HTERT RPE-1 (cell line): Measurements from ENCODE around the gene MRNIP.

Experiments
- in situ Hi-C: fragments of 300-500 bp; cut with MboI; formaldehyde crosslinking; loops from 4 replicates; pipeline ENCODE4 v1.14.3; 2020; ENCODE audit warnings: low sequenced_read_pairs

Gene MRNIP

DNA sequence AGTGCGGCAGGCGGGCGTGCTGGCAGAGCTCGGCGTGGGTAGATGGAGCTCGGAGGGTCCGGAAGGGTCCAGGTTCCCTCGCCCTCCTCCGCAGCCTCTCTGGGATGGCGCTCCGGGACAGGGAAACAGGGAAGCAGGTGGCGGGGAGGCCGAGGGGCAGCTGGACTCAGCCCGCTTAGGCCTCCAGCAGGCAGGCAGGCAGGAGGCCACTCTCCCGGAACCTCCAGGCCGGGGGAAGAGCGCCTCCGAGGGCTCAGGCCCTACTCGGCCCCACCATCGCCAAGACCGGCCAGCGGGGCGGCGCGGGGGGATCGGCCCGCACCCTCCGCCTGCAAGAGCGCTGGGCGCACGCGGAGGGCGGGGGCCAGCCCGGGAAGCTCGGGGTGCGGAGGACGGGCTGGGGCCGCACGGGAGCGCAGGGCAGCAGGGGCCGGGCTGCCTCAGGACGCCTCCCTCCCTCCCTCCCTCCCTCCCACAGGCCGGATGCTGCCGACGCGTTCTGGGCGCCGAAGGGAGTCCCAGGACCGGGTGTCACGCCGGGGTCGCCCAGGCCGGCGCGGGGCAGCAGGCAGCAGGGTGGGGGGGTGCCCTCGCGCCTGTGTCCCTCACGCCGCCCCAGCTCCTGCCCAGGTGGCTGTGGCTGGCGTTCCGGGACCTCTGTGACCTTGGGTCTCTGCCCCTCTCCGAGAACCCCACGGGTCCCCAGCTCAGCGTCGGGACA, 52.9 kb downstream of the MRNIP start:
- in situ Hi-C loops, result no loop called here

DNA sequence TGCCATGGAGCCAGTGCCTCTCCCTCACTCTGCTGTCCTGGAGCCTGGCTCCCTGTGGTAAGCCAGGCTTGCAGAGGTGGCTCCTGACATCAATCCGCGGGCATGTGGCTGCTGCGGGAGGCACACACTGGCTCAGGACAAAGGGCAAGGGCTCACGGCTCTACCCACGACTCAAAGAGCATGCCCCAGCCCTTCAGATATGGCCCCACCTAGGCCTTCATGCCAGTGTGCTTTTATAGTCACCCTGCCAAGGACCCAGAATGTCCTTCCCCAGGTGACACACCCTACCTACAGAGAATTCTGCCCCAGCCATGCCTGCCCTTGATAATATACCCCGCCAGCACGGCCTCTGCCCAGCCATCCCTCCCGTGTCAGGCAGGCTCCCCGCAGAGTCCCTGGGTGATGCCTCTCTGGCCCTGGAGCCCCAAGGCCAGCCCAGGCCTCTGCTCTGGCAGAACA, 53.5 kb downstream of the MRNIP start:
- in situ Hi-C loops, result no loop called here

DNA sequence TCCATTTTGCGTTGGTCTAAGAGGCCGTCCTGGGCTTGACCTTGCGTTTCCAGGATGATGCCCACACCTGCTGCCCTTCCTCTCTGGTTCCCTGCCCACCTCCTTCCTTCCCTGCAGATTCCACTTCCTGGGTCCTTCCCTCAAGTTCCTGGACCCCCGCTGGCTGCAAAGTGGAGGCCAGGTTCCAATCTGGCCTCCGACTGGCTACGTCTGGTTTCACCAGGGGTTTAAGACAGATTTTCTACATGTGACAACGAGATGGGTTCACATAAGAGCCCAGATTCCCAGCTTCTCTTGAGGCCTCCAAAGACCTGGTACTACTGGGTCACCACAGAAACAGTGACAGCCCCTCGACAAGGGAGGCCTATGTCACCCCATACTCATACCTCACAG, 54.1 kb downstream of the MRNIP start:
- in situ Hi-C loops, result no loop called here

DNA sequence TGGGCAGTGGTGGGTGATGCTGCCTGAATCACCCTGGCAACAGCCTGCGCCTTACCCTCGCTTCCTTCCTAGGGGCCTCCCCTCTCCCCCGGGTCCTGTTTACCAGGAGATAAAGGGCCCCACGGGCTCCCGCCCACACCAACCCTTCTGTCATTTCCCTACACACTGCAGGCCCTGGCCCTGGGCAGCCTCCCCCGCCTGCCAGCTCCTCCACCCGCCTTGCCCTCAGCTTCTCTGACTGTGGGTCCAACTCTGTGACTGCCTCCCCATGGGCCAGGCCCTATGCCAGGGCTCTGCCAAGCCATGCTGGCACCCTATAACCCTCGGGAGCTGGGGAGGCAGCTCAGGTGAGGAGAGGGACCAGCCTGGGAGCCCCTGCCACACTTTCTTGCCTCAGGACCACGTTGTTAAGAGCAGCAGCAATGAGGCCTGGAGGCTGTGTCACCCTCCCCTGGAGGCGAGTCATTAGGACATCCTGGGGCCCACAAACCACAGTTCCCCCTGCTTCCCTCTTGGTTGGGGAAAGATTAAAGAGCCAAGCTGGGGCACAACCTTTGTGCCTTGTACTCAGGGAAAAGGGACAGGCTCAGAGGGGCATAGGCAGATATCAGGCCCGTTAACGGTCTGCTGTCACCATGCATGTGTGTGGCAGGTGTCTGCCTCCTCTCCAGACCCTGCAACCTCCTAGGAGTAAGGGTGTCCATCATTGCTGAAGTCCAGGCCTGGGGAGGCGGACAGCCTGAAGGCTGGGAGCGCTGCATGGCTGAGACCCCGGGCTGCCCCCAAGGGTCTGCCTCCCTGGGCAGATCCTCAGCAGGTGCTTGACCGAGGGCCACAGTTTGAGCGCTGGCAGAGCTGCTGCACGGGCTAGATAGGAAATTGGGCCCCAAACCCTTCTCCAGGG, 54.7 kb downstream of the MRNIP start:
- in situ Hi-C loops, result no loop called here

DNA sequence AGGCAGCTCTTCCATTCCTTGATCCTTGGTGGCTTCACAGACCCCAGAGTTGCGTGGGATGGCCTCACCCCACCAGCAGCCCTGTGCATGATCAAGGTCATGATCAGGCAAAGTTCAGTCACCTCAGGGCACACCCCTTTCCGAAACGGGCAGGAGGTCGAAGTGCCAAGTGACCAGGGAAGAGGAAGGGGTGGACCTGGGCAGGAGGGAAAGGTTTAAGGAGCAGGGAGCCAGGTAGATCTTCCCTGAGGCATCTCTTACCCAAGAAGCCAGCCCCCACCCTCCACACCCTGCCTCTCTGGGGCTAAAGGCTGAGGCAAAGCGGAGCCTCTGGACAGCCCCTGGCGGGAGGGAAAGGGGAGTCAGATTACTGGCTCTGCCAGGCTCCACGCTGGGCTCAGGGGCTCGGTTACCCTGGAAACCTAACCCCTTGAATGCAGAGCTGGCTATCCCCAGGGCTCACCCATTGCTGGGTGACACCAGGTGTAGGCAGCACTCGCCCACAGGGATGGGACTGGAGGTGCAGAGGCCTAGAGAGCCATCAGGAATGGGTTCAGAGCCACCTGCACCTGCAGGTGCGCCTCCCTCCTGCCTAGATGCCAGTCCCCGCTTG, 55.6 kb downstream of the MRNIP start:
- in situ Hi-C loops, result no loop called here

DNA sequence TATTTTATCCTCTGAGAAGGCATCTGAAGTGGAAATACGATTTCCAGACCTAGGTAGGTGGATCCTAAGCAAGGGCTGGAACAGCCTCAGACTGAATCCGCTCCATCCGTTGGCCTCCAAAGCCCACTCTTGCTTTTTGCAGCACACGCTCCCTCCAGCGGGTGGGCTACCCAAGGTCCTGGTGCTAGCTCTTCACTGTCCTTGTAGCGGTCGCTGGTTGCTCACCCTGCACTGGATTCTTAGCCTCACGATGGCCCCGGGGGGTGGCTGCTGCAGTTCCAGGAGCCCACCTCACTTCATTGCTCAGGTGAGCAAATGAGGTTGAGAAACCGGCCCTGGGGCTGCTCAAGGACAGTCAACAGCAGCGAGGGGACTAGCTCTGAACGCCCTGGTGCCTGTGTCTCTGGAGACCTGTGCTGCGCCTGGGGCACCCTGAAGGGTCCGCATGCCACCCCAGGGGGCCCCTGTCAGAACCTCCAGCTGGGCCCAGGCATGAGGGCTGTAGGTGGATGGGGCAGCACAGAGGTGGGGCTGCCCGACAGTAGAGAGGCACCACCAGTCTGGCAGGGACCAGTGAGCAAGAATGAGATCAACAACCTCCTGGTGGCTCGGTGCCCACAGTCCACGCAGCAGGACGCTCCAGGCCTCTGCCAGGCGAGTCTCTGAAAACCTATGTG, 56.3 kb downstream of the MRNIP start:
- in situ Hi-C loops, result no loop called here

DNA sequence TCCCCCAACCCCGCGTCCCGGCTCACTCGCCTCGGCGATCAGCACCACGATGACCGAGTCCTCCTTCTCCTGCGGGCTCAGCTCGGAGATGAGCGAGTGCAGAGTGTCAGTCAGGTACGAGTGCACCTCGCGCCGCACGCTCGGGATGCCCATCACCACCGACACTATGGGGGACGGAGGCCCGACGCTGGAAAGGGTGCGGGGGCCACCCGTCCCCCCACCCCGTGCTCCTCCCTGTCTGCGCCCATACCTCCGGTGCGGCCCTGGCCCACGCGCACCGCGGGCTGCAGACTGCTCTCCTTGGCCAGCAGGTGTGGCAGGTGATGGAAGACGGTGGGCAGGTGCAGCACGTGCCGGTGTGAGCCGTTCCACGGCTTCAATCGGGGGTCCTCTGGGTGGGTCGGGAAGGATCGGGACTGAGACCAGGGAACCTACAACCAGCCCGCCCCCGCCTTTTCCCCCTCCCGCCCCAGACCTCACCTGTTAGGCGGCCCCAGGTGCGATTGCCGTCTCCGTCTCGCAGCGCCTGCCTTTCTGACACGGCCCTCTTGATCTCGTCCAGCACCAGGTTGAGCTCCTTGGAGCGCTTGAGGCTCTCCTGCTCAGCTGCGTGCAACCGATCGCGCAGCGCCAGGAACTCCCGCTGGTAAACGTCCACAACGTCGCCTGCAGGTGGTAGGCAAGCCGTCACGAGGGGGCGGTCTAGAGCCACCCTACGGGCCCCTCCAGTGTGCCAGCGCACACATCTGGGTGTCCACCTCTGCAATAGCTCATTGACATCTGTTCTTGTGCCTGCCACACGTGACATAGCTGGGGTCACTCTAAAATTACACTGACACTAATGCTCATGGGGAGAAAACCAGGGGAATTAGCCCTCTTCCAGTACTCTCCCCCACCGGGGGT, 57.1 kb downstream of the MRNIP start:
- in situ Hi-C loops, result no loop called here

DNA sequence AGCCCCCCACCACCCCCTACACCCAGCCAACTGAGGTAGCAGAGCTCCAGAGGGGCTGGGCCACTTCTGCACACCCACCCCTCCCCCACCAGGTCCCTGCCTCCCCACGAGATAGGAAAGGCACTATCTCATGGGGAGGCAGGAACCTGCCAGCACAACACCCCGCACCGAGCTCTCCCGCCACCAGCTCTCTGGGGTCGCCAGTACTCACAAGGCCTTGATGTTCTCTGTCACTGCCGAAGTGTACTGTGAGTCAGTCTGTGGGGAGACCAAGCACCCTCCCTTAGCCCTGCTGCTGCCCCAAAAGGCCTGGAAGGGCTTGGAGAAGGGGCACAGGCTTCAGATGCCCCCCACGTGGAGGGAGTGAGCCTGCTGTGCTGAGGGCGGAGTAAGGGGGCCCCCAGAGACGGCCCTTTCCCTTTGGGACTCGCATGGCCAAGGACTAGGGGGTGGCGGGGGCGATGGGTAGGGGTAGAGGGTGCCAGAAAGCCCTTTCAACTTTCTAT, 57.9 kb downstream of the MRNIP start:
- in situ Hi-C loops, result no loop called here

DNA sequence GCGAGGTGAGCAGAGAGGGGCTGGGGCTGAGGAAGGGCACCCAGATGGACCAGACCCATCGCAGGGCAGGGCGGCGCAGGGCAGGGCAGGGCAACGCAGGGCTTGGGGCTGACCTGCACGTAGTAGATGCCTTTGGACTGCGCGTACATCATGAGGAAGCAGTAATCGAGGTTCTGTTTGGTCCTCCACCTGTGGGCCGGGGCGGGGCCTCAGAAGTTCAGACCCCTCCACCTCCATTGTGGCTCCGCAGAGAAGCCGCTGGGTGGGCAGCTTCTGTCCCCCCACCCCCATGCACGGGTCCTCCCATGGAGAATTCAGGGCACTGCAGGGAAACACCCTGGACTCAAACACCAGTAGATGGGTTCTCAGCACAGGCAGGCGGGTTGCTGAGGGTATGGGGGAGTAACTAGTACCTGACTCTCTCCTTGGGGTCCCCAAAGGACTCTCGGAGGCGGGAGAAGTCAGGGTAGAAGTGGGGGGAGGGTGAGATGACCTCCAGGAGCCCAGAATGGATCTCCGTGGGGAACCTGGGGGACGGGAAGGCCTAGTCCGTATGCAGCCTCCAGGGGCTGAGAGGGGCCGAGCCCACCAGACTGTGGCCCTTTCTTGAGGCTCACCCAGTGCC, 58.4 kb downstream of the MRNIP start:
- in situ Hi-C loops, result no loop called here

DNA sequence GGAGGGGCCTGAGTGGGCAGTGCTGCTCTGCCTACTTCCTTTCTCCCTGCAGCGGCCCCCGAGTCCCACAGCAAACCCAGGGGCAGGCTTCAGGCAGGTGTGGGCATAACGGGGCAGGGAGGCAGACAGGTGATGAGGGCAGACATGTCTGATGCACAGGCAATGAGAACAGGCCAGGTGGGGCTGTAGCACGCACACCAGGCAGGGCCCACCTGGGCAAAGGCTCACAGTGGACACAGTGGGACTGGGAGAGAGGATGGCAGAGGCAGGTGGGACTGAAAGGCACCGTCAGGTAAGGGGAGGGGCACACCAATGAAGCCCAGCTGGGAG, 59.0 kb downstream of the MRNIP start:
- in situ Hi-C loops, result no loop called here

DNA sequence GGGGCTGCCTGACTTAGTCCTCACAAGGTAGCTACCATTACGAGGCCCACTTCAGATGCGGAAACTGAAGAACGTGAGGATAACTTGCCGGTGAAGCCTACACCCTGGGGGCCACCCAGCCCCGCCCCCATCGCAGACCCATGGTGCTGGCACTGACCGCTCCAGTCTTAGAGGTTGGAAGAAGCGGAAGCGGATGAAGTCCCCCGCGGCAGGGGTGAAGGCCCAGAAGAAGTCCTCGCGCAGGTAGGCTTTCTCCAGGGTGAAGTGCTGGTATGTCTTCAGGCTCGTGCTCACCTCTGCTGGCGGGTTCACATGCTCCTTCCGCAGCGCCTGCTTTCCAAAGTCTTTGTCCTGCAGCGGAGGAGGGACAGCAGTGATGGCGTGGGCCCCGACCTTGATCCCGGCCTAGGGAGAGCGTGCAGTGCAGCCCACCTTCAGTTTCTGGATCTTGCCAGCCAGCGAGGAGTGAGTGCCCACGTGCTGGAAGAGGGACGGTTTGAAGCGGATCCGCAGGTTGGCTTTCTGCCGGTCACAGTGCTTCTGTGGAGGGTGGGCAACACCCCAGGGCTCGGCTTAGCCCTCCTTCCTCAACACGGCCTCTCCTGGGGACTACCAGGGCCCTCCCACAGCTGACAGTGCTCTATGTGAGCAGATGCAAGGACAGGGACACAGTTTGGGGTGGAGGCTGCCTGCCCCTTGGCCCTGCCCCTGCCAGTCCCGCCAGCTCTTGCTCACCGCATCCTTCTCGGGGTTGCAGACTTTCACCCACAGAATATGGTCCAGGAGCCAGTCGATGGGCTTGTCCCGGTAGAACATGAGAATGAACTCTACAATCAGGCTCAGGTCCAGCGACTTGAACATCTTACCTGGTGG, 59.6 kb downstream of the MRNIP start:
- in situ Hi-C loops, result no loop called here

DNA sequence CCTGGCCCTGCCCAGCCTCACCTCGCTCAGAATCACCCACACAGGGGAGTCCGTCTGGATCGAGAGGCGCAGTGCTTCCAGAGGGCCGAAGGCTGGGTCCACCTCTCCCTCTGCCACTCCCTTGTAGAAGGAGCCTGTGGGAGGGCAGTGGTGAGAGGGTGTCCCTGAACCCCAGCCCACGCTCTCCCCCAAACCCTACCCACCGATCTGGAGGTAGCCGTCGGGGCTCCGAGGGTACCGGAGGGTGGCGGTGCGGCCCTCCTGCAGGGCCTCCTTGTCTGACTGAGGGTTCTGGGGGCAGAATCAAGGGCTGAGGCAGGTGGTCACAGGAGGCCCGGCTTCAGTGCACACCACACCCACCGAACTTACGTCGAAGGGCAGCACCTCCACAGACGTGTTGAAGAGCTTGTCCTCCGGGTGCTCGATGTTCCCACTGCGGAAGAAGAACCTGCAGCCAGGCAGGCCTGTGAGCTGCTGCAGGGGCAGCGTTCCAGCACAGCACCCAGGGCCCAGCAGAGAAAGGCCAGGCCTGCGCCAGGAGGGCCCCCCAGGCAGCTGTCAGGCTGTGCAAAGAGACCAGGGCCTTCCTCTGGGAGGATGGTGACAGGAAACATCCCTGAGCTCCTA, 60.4 kb downstream of the MRNIP start:
- in situ Hi-C loops, result no loop called here

DNA sequence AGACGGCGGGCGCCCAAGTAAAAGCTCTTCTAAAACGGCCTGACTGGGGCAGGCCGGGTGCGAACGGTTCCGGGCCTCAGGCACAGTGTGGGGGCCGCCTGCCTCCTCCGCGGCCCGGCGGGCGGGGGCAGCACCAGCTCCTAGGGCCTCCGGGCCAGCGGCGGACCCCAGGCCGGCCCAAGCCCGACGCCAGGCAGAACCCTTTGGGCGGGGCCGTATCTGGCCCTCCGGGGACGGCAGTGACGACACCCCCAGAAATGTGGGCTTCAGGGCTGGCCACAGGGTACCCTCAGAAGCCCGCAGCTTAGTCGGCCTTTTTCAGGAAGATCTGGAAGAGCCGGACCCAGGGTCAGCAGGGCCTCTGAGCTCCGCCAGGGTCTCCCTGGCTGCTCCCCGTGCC, 60.9 kb downstream of the MRNIP start:
- in situ Hi-C loops, result no loop called here

DNA sequence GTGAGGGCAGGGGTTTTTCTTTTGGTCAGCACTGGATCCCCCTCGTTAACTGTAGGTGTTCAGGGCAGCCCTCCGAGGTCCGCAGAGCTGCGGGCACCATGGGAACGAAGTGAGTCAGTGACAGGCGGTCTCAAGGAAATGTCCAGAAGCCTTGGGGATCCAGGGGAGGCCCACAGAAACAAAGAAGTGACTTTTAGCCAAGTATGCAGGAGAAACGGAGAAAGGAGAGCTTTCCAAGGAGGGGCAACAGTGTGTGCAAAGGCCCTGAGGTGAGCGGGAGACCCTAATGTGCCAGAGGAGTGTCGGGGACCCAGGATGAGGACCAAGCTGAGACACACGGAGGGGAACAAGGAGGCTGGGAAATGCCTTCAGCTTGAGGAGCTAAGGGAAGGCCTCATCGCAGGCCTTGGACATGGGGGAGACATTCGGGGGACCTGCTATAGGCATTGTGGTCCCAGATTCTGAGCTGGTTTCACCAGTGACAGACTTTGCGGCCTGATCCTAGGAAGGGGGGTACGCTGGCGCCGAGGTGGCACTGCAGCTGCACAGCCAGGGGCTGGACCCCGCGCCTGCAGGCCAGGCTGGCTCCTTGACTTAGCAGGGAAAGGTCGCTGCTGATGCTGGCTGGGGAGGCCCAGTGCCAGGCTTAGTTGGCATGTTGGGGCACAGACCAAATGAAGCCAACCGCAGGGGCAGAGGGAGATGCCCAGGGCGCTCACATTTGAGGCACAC, 61.6 kb downstream of the MRNIP start:
- in situ Hi-C loops, result no loop called here

DNA sequence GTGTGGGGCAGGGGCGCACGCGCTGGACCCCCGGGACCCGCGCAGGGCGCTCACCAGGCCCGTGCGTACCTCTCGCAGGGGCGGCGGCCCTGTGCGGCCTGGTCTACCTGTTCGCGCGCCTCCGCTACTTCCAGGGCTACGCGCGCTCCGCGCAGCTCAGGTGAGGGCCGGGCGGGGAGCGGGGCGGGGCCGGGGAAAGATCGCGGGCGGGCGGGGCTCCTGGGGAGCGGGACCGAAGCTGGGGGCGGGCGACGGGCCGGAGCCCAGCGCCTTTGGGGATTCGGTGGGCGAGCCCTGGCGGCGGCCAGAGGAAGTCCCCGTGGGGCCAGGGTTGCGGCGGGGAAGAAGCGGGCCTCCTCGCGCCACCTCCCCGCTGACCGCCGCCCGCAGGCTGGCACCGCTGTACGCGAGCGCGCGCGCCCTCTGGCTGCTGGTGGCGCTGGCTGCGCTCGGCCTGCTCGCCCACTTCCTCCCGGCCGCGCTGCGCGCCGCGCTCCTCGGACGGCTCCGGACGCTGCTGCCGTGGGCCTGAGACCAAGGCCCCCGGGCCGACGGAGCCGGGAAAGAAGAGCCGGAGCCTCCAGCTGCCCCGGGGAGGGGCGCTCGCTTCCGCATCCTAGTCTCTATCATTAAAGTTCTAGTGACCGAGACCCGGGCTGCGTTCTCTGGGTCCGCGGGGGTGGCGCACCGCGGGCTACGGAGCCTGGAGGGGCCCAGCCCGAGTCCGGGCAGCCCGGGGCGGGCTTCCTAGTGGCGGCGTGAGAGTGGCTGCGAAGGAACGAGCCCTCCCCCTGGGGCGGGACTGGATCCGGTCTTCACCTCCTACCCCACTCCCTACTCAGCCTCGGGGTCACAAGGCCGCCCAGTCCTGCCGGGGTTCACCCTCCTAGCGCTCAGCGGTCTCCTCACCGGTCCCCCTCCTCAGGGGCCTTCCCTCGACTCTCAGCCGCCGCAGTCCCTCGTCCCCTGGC, 62.5 kb downstream of the MRNIP start:
- in situ Hi-C loops, result no loop called here

DNA sequence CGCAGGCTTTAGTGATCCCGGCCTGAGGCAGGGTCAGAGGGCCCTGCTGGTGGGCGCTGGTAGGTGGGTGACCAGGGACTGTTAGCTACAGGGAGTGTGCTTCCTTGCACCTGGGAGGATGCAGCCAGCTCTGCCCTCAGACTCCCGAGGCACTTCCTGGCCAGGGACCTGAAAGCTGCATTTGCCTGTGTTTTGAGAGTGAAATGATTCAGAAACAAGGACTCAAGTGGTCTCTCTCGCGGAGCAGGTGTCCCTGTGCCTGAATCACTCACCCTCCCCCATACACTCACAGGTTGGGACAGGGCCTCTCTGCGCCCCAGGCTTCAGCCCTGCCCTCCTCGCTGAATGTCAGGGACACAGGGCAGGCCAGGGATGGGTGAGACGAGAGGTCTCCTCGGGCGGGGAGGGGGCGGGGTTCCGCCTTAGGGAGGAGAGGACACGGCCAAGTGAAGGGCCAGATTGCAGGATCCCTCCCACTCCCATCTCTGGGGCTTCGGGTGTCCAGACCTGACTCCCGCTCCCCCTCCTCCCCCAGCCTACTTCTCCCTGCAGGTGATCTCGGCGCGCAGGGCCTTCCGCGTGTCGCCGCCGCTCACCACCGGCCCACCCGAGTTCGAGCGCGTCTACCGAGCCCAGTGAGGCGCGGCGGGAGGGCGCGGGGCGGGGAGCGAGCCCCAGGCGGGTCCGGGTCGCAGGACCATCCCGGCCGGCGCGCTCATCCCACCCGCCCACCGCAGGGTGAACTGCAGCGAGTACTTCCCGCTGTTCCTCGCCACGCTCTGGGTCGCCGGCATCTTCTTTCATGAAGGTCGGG, 63.4 kb downstream of the MRNIP start:
- in situ Hi-C loops, result no loop called here
